GM19463 (cell line): Measurements from ENCODE around the gene OASL.
A peak's percentile ranks its signal among the peaks of the same experiment; 100 is the strongest.
"Not testable (repeated sequence)": the region's sequence is repeated elsewhere in the genome, so short reads cannot be mapped to it uniquely, and the experiment has no call there.

Source experiments
- ATAC-seq: cut with Tn5 transposase; IDR thresholded peaks from one replicate; pipeline ENCODE4 v1.9.1; 2021; ENCODE audit warnings: mild to moderate bottlenecking, moderate library complexity; ENCODE audit not compliant: unreplicated experiment

The OASL gene

DNA sequence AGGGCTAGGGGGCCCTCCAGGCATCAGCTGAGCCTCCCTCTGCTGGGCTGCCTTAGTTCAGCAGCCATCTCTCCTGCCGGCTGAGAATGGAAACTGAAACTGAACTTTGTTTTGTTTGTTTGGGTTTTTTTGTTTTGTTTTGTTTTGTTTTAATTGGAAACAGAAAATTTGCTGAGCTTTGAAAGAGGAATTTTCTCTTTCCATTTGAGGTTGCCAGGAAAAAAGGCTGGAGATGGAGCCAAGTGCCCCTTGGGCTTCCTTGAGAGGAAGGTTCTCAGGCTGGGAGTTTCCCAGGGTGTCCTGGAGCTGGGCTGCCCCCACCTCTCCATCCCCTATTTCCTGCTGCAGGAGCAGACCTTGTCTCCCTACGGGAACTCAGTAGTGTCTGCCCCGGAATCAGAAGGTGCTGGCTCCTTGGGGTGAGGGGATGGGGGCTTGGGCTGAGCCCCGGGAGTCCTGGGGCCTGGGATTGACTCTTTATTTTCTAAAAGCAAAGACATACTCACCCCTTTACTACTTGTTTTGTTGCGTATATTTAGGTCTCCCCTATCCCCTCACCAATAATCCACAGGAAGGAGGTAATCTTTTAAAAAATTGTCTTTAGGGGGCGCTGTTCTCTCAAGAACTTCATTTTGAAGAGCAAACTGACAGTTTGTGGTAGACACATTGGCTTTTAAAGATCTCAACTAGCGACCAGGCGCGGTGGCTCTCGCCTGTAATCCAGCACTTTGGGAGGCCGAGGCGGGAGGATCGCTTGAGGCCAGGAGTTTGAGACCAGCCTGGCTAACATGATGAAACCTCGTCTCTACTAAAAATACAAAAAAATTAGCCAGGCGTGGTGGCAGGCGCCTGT lies 21.3 kb upstream of the OASL start:
- ATAC-seq, result peak; percentile 88

DNA sequence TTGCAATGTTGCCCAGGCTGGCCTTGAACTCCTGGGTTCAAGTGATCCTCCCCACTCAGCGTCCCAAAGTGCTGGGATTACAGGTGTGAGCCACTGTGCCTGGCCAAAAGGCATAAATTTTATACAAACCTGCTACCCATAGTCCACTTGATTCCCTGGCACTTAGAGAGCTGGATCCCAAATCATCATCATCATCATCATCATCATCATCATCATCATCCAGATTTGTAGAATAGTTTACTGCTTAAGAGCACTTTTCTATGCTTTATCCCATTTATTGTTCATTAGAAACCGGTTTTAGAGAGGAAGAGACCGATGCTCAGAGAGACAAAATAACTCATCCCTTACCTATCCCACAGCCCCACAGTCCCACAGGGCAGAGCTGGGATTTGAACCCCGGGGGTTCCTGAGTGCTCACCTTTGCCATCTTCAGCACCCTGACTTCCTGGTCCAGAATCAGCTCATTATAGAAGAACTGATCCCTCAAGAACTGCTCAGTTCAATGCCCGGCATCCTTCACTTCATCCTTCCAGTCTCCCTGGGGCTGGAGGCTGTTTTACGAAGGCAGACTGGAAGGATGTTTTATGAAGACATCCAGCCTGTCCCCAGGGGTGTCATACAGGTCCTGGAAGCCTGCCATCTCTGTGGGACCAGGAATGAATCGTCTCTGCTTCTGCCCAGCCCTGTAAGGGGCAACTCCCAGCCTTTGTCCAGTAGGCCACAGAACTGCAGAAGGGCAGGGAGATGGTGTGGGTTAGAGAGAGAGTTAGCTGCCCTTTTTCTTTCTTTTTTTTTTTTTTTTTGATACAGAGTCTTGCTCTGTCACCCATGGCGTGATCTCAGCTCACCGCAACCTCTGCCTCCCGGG lies 20.2 kb upstream of the OASL start:
- no peak for ATAC-seq

DNA sequence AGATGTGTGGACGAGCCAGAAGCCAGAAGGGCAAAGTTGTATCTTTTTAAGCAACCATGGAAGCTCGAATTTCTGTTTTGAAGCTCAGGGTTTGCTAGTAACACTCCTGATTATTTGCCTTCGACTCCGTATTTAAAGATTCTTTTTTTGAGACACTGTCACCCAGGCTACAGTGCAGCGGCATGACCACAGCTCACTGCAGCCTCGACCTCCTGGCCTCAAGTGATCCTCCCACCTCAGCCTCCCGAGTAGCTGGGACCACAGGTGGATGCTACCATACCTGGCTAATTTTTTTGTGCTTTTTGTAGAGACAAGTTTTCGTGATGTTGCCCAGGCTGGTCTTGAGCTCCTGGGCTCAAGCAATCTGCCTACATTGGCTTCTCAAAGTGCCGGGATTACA lies 18.7 kb upstream of the OASL start:
- no peak for ATAC-seq

DNA sequence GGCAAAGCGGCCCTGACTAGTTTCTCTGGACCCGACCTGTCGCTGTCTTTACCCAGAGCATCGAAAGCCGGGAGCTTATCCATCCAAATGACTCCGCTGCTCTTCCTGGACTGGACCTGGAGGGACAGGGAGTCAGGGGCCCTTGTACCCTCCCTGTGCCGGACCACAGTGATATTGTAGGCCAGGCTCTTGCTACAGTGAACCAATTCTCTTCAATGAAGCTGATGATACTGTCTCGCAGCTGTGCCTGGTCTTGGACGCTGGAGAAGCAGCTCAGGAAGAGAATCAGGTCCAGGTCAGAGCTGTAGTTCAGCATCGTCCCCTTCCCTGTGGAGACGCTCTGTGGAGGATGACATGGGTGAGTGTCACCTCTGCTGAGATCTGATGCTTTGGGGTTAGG lies 14.7 kb upstream of the OASL start:
- ATAC-seq, result no peak

DNA sequence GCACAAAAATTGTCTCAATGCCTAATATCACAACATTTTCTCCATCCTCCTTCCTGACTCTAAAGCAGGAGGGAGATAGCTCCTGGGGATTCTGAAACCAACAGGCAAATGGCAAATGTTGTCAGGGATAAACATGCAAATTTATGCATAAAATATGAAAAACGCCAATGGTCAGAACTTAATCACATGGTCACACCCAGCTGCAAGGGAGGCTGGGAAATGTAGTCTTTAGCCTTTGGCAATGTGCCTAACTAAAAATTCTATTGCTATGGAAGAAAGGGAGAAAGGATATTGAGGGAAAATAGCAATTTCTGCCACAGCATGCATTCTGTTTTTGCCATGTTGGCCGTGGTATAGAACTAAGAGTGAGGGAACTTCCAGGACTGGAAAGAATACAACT lies 11.7 kb upstream of the OASL start:
- no peak for ATAC-seq

DNA sequence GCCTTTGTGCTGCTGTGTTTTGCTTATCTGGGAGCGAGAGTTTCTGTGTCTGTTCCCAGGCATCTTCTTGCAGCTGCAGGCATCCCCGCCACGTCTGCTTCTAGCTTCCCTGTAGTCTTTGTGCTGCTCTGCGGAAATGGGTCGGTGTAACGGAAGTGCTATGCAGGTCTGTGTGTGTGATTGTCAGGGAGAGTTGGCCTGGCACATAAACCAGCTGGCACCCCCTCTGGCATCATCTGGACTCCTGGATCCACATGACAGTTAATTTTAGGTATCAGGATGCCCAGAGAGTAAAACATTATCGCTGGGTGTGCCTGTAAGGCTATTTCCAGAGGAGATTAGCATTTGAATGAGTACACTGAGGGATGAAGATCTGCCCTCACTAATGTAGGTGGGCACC lies 9.4 kb upstream of the OASL start:
- ATAC-seq, result no peak

DNA sequence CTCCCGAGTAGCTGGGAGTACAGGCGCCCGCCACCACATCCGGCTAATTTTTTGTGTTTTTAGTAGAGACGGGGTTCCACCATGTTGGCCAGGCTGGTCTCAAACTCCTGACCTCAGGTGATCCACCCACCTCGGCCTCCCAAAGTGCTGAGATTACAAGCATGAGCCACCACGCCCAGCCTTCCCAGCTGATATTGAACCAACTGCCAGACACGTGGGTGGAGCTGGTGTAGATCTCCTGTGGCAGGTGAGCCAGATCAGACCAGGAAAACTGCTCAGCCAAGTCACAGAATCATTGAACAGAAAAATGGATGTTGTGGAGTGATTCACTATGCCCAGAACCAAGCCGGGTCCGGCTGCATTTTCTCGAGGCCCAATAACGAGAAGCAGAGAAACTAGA lies 8.4 kb upstream of the OASL start:
- not testable (repeated sequence) for ATAC-seq

DNA sequence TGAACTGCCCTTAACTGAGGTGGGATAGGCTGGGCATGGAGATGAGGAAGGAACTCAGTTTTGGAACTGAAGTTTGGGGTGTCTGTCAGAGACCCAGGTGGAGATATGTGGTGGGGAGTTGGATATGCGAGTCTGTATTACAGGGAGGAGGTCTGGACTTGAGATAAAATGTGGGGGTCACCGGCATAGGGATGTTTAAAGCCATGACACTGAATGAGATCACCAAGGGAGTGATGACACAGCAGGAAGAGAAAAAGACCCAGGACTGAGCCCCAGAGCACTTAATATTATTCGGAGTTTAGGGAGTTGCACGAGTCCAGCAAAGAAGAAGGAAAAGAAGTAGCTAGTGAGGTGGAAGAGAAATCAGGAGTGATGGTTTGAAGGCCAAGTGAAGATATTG lies 4.0 kb upstream of the OASL start:
- no peak for ATAC-seq

DNA sequence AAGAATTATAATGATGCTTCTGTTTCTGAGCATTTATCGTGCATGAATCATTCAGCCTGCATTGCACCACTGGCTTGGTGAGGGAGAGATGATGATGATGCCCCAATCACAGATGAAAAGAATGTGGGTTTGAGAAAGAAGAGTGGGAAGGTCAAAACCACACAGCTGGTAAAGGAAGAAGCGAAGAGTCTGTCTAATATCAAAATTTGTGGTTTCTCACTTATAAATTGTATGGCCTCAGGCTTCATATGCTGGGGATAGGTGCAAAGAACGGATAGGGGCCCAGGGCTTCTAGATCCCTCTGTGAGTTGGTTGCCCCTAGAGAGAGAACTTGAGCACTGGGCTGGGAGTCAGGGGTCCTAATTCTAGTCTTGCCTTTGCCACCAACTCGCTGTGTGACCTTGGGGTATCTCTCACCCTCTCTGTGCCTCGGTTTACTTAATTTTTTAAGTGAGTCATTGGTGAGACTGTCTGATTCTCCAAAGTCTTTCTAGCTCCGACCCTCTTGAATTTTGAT lies 2.2 kb downstream of the OASL start:
- no peak for ATAC-seq

DNA sequence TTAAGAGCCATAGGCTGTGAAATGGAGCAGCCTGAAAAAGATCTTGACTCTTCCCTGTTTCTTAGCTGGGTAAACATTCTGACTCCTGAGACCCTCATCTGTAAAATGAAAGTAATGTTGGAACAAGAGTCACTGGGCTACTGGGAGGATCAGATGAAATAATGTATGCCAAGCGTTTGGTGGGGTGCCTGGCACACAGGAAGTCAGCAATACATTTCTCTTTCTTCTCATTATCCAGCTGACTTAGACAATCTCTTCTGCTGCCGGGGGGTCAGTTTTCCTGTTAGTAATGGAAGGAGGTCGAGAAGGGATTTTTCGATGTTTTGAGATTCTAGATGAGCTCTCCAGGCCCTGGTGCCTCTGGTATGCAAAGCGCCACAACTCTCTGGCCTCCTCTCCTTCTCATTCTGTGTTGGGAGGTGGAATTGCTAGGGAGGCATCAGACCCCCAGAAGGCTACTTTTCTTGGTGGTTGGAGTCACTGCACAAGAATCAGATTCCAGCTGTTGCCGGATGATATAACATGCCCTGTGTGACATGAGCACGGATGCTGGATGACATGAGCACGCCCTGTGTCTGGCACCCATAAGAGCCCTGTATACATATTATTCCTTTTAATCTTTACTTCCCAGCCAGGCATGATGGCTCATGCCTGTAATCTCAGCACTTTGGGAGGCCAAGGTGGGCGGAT lies 4.3 kb downstream of the OASL start:
- ATAC-seq, result no peak

DNA sequence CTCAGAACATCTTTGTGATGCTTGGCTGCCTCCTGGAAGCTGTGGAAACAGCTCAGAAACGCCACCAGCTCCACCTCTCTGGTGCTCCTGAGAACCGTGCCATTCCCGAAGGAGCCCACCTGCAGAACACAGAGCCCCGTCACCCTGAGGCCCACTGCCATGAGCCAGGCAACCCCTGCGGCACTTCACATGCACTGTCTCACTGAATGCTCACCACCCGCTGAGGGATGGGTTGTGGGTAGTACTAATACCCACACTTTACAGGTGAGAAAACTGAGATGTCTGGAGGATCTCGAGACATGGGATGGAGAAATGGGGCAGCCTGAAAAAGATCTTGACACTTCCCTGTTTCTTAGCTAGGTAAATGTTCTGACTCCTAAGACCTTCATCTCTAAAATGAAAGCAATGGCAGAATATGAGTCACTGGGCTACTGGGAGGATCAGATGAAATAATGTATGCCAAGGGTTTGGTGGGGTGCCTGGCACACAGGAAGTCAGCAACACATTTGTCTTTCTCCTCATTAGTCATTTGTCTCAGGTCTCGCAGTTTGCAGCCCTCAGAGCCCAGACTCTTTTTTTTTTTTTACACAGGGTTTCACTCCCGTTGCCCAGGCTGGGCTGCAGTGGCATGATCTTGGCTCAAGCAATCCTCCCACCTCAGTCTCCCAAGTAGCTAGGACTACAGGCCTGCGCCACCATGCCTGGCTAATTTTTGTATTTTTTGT lies 5.3 kb downstream of the OASL start:
- ATAC-seq, result no peak

DNA sequence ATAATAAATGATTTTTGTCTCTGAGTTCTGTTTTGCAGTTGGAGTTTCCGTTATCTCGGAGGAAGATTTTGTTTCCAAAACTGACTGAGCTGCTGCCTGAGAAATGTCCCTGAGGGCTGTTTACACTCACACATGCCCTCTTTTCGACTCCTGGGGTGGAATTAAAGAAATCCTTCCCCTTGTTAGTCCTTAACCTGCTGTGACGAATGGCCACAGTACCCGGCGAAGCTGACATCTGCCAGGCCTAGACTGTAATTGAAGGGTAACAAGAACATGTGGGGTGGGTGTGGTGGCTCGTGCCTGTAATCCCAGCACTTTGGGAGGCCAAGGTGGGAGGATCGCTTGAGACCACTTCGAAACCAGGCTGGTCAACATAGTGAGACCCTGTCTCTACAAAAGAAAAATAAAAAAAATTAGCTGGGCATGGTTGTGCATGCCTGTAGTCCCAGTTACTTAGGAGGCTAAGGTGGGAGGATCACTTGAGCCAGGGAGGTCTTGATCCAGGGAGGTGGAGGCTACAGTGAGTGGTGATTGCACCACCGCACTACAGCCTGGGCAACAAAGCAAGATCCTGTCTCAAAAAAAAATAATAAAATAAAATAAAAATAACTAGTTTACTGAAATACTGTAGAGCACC lies 8.4 kb downstream of the OASL start:
- ATAC-seq, result no peak

DNA sequence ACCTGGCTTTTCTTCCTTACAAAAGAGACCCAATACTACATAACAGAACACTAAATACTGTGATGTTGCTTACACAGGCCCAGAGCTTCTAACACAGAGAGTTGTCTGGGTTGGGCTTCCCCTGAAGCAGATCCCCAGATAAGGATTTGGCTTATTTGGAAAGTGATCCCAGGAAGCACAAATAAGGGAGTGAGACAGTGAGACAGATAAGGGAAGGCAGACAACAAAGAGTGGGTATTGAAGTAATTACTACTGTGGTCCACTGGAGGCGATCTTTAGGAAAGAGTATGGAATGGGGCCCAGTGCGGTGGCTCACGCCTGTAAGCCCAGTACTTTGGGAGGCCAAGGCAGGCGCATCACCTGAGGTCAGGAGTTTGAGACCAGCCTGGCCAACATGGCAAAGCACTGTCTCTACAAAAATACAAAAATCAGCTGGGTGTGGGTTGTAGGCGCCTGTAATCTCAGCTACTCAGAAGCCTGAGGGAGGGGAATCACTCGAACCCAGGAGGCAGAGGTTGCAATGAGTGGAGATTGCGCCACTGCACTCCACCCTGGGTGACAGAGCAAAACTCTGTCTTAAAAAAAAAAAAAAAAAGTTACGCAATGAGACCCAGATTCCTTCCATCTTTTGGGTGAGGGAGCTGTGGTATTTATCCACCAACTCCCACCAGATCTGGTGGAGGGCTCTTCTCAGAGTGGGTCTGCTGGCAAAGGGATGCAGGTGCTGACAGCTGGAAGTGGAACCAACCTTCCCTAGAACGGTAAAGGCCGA lies 12.6 kb downstream of the OASL start:
- ATAC-seq, result no peak

DNA sequence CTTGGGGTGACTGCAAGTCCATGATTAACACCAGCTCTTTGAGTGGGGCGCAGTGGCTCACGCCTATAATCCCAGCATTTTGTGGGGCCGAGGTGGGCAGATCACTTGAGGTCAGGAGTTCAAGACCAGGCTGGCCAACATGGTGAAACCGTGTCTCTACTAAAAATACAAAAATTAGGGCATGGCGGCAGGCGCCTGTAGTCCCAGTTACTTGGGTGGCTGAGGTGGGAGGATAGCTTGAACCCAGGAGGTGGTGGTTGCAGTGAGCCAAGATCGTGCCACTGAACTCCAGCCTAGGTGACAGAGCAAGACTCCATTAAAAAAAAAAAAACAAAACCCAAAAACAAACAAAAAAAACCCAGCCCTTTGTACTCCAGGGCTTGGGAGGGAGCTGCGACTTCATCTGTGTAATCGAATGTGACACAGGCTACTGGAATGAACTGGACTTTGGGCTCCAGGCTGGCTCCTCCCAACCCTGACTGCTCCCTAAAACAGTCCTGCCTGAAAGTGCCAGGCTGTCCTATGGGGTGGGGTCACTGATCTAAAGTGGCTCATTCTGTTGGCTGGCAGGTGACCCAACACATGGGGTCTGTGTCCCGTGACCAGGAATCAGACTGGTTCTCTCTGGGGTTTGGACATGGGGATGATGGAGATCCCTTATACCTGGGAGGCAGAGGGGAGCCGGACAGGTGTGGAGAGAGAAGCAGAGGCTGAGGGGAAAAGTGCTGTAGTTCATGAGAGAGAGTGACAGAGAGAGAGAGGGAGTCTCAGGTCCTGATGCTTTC lies 13.4 kb downstream of the OASL start:
- no peak for ATAC-seq

DNA sequence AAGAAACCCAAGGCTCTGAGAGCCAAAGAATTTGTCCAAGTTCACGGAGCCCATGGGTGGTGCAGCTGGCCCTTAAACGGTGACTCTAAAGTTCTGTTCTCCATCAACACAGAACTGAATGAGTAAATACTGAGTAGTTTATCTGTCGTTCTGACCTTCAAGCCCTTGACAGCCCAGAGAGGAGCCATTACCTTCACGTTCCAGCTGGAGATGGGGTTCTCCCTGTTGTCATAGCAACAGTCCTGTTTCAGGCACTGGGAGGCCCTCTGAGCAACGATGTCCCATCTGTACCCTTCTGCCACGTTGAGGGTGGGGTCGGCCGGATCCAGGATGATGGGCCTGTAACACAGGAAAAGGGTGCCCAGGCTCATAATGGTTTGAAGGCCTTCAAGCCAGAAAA lies 15.2 kb downstream of the OASL start:
- ATAC-seq, result no peak

DNA sequence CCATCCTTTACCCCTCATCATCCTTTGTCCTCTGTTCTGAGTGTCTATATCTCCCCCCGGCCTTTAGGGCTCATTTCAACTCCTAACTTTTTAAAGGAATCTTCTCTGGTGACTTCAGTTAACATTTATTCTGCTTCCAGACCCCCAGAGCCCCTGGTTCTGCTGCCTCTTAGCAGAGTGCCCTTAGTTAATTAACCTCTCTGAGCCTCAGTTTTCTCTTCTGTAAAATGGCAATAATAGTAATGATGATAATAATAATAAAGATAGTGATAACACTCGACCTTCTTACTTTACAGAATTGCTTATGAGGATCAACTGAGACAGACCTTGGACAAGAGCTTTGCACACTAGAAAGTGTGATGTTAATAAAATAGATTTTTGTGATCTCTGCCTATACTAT lies 16.3 kb downstream of the OASL start:
- ATAC-seq, result no peak

DNA sequence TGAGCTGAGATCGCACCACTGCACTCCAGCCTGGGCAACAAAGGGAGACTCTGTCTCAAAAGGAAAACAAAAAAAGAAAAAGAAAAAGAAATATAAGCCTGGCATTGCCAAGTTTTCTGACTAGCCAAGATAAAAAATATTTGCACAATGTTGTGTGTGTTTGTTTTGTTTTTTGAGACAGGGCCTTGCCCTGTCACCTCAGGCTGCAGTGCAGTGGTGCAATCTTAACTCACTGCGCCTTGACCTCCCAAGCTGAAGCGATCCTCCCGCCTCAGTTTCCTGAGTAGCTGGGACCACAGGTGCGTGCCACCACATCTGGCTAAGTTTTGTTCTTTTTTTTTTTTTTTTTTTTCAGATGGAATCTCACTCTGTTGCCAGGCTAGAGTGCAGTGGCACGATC lies 17.3 kb downstream of the OASL start:
- ATAC-seq, result no peak

DNA sequence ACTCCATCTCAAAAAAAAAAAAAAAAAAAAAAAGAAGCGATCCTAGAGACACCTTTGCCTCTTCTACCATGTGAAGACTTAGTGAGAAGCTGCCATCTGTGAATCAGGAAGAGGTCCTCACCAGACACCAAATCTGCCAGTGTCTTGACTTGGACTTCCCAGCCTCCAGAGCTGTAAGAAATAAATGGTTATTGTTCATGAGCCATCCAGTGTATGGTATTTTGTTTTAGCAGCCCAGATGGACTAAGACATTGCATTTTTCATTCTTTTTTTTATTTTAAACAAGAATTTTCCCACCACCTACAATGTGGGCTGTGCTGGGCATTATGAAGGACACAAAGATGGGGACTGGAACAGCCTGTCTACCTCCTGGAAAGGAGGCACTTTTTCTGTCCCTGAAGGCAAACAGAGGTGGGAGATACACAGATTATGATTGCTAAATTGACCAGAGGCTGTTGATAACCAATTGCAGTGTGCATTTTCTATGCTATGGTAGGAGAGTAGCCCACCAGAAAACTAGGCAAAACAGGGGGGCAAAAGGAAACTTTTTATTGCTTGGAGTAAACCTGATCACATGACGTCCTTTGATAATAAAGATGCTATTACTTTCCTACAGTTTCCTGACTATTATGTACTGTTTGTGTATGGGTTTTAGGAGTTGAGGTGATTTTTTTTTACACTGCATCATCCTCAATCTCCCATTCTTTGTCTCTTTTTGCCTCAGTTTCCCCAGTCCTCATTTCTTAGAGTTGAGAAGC lies 20.0 kb downstream of the OASL start:
- ATAC-seq, result no peak
